Stimulated activated CD8-positive, alpha-beta memory T cell treated with anti-CD3 and anti-CD28 coated beads, Interleukin-4, amount 100 ng/mL, for 1 hour (primary cell): ENCODE measurements around the gene CCDC91.

Experiments
- DNase-seq, 2 donors: peaks; one replicate each; pipeline ENCODE4 v3.0.0-alpha.2; 2020; ENCODE audit warnings: low read depth in 2 of 2, low spot score in 1 of 2

Gene CCDC91

DNA sequence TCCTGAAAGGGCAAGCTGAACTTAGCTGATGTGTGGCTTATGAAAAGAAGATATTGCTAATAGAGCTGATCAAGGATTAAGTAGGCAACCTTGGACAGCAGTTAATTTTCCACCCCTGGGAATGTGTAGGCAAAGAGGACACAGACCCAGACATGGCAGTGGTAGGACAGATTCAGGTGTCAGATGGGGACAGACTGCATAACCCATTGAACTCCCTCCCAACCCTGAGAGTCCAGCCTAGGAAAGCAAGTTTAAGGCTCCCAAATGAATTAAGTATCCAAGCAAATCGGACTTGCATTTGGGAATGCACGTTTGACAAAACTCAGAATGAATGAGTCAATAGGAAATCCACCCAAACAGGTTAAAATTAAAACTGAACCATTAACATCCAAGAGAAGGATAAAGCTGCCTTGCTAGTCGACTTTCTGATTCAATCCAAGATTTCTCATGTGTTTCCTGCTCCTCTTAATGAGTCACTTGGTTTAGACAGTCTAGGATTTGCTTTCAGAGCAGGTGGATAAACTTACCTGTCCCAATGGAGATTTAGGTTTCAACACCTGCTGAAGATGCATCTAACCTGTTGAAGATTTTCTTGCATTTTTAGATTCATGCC, 385.4 kb downstream of the CCDC91 start:
- no peak for DNase-seq

DNA sequence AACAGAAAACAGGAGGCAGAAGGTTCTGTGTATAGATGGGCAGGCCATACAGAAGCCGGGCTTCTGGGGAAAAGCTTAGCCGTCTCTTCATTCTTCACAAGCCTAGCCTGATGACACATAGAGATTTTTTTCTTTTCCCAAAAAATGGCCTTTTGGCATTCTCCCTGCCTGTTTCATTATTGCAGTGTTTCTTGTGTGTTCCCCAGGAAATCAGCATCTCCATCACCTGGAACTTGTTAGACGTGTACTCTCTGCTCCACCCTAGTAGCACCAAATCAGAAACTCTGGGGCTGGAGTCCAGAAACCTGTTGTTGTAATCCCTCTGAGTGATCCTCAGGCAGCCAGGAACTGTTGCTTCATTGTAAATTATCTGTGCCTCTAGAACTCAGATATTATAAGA, 388.1 kb downstream of the CCDC91 start:
- DNase-seq, result no peak

DNA sequence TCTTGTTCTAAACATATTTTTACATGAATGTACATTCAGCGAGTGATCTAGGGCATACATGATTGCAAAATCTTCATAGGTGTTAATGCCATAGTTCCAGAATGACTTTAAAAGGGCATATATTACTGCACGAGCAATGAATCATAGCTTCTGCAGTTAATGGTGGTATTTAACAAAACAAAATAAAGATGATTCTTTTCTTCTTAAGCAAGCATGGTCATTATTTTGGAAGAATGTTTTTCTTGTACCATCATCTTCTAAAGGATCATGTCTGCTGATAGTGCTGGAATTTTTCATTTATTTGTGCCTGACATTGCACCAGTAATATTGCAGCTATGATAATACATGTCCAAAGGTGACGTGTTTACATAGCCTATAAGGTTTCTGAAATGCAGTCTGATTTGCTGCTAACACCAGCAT, 388.6 kb downstream of the CCDC91 start:
- no peak for DNase-seq

DNA sequence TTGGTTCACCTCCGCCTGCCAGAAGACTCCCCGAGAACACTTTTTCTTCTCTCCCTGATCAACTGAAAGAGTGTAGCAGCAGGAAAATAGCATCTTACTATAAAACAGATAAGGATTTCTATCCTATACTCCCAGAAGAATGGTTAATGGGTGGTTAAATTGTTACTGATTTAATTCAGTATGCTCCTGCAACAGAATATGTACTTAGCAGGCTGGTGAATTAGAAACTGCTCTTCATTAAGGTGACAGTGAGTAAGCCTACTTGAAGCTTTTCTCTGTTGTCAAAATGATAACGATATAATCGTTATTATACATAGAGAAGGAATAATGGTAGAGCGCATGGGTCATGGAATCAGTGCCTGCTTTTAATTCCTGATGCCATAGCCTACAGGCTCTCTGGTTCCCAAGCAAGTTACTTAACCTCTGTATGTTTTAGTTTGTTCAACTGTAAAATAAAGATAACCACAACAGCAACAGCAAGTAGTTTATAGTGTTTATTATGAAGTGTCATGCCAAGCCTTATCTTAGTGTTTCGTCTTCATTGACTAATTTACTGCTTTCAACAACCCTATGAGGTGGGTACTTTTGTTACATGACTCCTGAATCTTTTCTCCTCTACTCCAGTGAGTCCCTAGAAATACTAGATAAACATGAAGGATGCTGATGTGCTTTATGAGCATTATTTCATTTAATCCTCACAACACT, 392.6 kb downstream of the CCDC91 start:
- DNase-seq, result no peak

DNA sequence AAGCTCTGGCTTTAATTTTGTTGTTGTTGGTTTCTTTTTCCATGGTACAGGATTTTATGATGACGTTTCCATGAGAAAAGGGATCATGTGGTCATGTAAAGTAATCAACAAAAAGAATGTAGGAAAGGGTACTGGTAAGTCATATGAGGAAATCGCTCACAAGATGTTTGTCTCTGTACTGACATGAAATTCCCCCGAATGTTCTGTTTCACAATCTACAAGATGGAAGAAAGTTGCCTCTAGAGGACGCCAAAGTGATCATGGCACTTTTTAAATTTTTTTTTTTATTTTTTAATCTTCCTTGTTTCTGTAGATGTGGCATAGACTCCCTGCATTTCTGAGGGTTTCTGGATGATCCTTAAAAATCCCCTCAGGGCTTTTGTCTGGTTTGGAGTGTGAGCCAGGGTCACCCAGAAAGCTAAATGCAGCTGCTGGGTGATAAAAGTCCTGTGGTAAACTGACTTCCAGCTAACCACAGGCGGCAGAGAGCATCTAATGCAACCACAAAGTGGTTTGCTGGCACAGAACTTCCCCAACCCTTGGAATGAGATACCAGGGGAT, 393.5 kb downstream of the CCDC91 start:
- DNase-seq, result no peak

DNA sequence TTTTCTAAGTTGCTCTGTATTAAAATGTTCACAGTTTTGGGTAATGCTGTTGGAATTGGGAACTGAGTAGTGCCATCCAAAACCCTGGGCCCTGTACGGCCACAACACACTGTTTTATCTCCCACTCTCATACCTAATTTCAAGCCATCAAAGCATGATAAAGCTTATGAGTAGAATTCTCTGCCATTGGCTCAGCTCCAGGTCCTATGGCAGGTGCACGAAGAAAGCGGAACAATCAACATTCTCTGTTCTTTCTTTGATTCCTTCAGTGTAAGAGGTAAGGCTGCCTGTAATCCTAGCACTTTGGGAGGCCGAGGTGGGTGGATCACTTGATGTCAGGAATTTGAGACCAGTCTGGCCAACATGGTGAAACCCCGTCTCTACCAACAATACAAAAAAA, 394.9 kb downstream of the CCDC91 start:
- no peak for DNase-seq

DNA sequence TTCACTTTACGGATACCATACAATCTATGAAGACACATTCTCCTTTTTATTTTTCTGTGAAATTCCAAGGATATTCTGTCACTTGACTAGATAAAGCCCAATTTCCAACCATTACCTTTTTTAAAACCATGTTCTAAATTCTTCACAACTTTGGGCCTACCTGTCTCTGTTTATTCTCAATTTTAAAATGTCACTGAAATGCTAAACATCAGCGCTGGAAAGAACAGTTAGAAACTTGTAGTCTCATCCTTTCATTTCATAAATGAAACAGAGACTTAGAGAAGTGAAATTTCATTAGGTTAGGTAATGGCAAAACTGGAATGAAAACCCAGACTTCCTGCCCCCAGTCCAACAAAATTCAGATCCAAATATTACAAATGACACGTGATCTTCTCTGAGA, 396.2 kb downstream of the CCDC91 start:
- DNase-seq, result no peak

DNA sequence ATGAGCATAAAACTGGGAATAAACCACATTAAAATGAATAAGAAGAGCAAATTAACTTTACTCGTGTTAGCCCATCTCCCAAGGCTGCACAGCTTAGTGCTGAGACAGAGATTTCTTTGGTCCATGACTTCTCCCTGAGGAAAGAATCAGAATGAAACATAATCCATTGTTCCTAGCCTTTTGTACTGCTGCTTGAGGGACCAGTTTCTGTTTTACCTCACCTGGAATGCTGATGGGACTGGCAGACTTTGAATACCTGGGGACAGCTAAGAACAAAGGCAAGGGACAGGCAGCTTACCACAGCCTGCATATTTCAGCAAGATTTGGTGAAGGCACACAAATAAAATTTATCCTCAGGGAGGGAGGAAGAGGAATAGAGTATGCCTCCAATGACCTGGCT, 401.6 kb downstream of the CCDC91 start:
- DNase-seq, result no peak
